ENCODE data around the gene EIF3L.

The EIF3L gene

GRCh38 chr22:37817705-37818408 is 31.4 kb upstream of the EIF3L start:
- DNase-seq: peak; percentile 33

DNA sequence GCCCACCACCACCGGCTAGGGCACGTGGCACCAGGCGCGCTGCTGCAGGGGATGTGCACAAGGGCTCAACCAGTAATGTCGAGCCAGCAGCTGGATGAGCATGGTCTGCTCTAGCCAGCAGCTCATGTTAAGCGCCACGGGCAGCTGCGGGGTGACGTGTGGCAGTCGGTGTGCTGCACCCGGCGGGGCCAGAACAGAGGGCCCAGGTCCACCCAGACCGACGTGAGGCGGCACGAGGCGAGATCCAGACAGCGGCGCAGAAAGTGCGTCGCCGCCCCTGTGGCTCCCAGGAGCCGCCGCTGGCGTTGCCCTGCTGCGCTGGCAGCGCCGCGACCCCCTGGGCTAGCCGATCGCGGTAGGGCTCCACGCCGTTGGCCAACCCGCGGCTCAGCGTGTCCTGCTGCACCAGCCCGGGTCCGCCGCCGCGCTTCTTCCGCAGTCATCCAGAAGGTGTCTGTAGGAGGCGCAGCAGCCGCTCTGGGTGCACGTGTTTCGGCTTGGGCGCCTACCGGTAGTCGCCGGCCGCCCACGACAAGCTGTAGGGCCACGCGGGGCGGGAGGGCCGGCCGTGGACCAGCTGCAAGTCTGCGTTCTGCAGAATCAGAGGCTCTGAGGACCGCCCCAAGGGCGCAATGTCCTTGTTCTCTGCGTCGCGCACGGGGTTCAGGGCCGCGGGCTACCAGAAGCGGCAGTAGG is 30.7 kb upstream of the EIF3L start:
- DNase-seq: no peak

DNA sequence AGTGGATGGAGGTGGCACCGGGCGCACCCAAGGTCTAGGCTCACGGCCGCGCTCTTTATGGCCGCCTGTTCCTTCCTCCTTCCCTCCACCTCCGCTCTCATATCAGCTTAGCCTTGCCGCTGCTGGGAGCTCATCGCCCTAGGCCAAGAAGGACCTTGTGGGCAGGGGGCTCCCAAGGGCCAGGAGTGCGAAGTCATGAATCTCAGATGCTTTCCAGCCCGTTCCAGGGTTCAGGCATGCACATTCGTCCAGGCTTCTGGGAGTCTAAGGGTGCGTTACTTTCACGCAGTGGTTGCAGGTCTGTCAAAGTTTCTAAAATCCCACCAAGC is 30.1 kb upstream of the EIF3L start:
- no peak for DNase-seq

GRCh38 chr22:37820350-37820749 is 28.9 kb upstream of the EIF3L start:
- DNase-seq: no peak

- no peak for DNase-seq
These were observed 27.0 kb upstream of the EIF3L start for GRCh38 chr22:37822079-37822833.

DNA sequence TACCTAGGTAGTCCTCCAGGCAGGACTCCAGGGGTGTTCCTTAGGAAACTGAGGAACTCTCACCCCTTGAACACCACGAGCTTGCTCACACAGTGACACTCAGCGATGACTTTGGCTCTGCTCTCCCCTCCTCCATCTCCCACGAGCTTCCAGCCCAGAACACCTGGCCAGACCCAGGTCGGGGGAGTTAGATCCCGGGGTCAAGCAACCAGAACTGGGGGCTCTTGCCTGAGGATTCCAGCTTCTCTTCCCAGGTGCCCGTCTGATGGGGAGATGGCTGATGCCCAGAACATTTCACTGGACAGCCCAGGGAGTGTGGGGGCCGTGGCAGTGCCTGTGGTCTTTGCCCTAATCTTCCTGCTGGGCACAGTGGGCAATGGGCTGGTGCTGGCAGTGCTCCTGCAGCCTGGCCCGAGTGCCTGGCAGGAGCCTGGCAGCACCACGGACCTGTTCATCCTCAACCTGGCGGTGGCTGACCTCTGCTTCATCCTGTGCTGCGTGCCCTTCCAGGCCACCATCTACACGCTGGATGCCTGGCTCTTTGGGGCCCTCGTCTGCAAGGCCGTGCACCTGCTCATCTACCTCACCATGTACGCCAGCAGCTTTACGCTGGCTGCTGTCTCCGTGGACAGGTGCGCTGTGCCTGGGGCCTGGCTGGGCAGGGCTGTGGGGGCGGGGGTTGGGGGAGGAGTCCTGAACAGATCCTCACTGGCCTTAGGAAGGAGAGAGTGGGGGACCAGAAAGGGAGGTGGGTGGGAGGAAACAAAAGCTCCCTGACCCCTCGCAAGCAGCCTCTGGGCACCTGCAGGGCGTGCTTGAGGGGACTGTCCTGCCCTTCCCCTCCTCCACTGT is 25.9 kb upstream of the EIF3L start, which contains the start of gene GALR3:
Gene GALR3, plus strand, starts transcription at position 249 of the 852 bp plus-strand sequence. Its CDS starts 25 bp downstream, at position 274.
- DNase-seq: no peak

- no peak for DNase-seq
These were observed 24.3 kb upstream of the EIF3L start for GRCh38 chr22:37824674-37825641.

GRCh38 chr22:37827056-37827455 is 22.2 kb upstream of the EIF3L start:
- DNase-seq: peak; percentile 49

GRCh38 chr22:37830093-37830842 is 19.0 kb upstream of the EIF3L start:
- DNase-seq: no peak

DNA sequence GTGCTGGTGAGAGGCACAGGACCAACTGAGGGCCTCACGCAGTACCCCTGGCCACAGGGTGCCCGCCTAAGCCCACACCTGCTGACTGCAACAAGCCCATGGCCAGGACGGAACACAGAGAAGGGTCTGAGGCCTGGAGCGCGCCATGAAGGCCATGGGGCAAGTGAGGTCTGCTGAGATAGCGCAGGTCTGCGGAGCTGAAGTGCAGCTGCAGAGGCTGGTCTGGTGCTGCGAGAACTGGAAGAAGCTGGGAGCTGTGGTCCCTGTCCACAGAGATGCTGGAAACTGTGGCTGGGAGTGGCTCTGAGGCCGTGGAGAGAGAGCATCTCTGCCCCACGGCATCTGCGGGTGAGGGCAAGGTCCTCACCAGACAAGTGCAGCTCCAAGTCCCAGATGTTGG is 17.7 kb upstream of the EIF3L start:
- no peak for DNase-seq

- no peak for DNase-seq
These were observed 17.0 kb upstream of the EIF3L start for GRCh38 chr22:37832022-37832857.

DNA sequence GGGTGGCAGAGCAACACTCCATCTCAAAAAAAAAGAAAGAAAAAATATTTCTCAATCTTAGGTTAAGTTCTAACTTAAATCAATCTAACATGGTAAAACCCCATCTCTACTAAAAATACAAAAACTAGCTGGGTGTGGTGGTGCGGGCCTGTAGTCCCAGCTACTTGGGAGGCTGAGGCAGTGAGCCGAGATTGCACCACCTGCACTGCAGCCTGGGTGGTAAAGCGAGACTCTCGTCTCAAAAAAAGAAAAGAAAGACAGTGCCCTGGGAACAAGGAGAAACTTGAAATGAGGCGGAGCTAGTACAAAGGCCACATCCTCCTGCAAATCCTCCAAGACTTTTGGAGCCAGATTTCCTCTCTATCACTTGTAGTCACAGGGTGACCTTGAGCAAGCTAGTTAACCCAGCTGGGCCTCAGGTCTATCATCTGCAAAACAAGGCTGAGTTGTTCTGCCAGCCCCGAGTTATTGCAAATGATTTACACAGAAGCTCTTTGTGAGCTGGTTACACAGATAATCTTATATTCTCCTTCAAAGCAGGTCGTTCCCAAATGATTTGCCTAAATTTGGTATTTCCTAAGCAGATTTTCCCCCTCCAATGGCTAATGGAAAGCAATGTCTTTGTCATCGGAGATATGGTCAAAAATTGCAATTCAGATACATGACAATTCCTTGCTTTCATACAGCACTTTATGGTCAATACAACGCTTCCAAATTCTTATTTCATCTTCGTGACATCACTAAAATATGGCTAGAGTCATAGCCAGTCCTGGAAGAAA is 7.0 kb upstream of the EIF3L start:
- DNase-seq: no peak

- no peak for DNase-seq
These were observed 5.5 kb upstream of the EIF3L start for GRCh38 chr22:37843741-37844089.

DNA sequence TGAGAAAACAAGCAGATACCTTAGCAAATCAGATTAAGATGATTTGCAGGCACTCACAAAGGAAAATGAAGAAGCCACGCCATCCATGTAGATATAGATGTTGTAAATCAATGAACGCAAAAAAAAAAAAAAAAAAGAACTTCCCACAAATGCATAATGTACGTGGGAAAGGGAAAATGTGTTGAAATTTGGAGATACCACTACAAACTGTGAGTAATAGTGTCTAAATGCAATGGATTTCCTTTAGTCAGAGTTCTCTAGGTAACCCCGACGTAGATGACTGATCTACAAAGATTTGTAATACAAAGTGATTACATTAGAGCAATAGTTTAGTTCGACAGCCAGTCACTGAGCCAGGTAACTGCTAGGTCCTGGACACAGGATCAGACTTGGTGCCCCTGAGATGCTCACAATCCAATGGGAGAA is 4.3 kb upstream of the EIF3L start:
- no peak for DNase-seq

DNA sequence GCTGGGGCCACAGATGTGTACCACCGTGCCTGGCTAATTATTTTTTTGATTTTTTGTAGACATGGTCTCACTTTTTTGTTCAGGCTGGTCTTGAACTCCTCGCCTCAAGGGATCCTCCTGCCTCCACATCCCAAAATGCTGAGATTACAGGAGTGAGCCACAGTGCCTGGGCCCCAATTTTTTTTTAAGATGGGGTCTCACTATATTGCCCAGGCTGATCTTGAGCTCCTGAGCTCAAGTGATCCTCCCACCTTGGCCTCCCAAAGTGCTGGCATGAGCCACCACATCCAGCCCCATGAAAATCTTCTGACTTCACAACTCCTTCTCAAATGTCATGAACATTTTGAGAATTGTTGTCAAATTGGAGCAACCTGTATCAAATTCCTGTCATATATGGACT is 2.8 kb upstream of the EIF3L start:
- no peak for DNase-seq

DNA sequence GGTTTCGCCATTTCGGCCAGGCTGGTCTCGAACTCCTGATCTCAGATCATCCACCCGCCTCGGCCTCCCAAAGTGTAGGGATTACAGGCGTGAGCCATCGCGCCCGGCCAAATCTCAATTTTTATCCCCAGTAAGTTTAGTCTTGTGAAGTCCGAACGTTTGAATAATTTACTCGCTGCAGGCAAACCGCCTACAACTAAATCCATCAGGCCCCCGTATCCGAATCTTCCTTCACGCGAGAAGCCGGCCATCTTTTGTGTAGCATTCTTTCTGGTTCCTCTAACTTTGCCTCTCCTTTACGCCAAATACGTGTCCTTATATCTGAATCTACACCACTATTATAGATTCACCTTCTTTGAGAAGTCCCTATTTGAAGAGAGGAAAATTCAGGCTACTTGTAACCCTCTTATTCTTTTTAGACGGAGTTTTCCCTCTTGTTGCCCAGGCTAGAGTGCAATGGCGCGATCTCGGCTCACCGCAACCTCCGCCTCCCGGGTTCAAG is 581 bp upstream of the EIF3L start:
- peak; percentile 21 for DNase-seq

DNA sequence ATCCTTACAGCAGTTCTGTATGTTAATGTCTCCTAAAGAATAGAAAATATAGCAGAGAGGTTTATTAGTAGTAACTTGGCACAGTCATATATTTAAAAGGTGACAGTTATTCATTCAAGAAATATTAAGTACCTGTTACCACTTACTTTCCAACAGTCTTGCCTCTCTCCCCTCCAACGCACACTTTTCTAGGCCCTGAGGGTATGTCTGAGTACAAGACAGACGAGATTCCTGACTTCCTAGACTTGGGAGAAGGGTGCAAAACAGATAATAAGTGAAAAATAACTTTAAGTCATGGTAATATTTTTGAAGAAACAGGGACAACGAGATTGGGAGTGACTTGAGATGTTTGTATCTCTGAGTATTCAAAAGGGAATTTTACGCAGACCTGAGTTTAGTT is 1.6 kb downstream of the EIF3L start:
- DNase-seq: no peak

- no peak for DNase-seq
These were observed 3.2 kb downstream of the EIF3L start for GRCh38 chr22:37852418-37852817.

GRCh38 chr22:37854946-37855345 is 5.7 kb downstream of the EIF3L start:
- no peak for DNase-seq
